Type B pancreatic cell (in vitro differentiated cells): ENCODE measurements around the gene SV2B. TPM values are rescaled to one million over a fixed set of nuclear protein-coding genes. Genes with fewer than 3 reads are reported as not detected.

ENCODE experiments used
- DNase-seq: peaks from one replicate; pipeline ENCODE4 v3.0.0; 2021; ENCODE audit warnings: mixed read lengths; ENCODE audit not compliant: unreplicated experiment; ENCODE audit errors: extremely low spot score
- H3K27ac Mint-ChIP-seq: 2 replicates; pipeline ENCODE4 v1.8.0; 2021; ENCODE audit warnings: mild to moderate bottlenecking, mixed read lengths
- H3K27me3 Mint-ChIP-seq: 2 replicates; pipeline ENCODE4 v1.8.0; 2021; ENCODE audit warnings: mixed read lengths
- H3K36me3 Mint-ChIP-seq: 2 replicates; pipeline ENCODE4 v1.8.0; 2021; ENCODE audit warnings: mixed read lengths
- H3K4me1 Mint-ChIP-seq: one replicate; pipeline ENCODE4 v1.8.0; 2021; ENCODE audit warnings: mixed read lengths; ENCODE audit not compliant: unreplicated experiment
- H3K4me3 Mint-ChIP-seq: 2 replicates; pipeline ENCODE4 v1.8.0; 2021; ENCODE audit warnings: mild to moderate bottlenecking, mixed read lengths
- H3K9me3 Mint-ChIP-seq: 2 replicates; pipeline ENCODE4 v1.8.0; 2021; ENCODE audit warnings: mixed read lengths
- total RNA-seq: library from RNA; stranded (reverse); gene quantifications from 2 replicates; pipeline ENCODE4 v1.2.1, GENCODE V29; 2021; ENCODE audit warnings: low replicate concordance
- TF ChIP-seq, protein P1 (sequence below): fragments of 200-600 bp; sonication (generic); conservative IDR thresholded peaks from 2 replicates; pipeline ENCODE4 v1.5.0; 2021; ENCODE audit warnings: antibody characterized with exemption, mild to moderate bottlenecking

The SV2B gene
- total RNA-seq, 1 donor from 2014 or later = 1.7 TPM

DNA sequence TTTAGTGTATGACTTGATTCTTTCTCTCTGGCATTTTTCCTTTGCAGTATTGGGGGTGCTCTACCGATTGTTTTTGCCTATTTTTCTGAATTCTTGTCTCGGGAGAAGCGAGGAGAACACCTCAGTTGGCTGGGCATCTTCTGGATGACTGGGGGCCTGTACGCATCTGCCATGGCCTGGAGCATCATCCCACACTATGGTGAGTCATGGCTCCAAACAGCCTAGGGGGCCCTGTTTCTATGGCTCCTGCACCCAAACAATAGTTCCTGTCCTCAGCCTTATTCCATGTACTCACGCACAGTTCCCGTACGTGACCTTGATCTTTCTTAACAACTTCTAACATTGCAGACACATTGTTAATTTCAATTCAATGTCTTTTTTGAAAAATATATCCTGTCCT is 152.3 kb downstream of the SV2B start:
- TF ChIP-seq, protein P1, sequence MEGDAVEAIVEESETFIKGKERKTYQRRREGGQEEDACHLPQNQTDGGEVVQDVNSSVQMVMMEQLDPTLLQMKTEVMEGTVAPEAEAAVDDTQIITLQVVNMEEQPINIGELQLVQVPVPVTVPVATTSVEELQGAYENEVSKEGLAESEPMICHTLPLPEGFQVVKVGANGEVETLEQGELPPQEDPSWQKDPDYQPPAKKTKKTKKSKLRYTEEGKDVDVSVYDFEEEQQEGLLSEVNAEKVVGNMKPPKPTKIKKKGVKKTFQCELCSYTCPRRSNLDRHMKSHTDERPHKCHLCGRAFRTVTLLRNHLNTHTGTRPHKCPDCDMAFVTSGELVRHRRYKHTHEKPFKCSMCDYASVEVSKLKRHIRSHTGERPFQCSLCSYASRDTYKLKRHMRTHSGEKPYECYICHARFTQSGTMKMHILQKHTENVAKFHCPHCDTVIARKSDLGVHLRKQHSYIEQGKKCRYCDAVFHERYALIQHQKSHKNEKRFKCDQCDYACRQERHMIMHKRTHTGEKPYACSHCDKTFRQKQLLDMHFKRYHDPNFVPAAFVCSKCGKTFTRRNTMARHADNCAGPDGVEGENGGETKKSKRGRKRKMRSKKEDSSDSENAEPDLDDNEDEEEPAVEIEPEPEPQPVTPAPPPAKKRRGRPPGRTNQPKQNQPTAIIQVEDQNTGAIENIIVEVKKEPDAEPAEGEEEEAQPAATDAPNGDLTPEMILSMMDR = no peak
- DNase-seq = no peak
- H3K27ac Mint-ChIP-seq = no peak overlapping the region
- peaks cover 48% of the 10 kb centered on the region for H3K27me3 Mint-ChIP-seq
- no peak overlapping the region for H3K4me3 Mint-ChIP-seq
- H3K4me1 Mint-ChIP-seq = no peaks in the 10 kb centered on the region
- no peaks in the 10 kb centered on the region for H3K36me3 Mint-ChIP-seq
- H3K9me3 Mint-ChIP-seq = no peaks in the 10 kb centered on the region

DNA sequence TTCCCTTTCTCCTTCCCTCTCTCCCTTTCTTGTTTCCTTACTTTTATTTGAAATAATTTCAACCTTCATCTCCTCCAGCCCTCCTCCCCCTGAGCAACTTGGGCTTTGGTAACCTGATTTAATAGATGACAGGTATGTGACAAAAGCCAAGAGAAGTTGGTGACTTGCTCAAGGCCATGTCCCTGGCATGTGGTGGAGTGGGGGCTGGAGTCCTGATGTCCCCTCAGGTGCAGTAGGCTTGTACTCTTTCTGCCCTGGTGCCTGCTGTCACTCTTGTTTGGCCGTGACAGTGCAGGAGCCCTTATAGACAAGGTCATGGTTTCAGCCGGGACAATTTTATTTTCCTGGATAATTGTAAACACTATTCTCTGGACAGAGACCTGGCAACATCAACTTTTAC is 152.7 kb downstream of the SV2B start:
- no peaks in the 10 kb centered on the region for H3K36me3 Mint-ChIP-seq
- no peak for DNase-seq
- TF ChIP-seq, protein P1 = no peak
- no peaks in the 10 kb centered on the region for H3K9me3 Mint-ChIP-seq
- no peaks in the 10 kb centered on the region for H3K4me1 Mint-ChIP-seq
- peaks cover 48% of the 10 kb centered on the region for H3K27me3 Mint-ChIP-seq
- no peak overlapping the region for H3K27ac Mint-ChIP-seq
- H3K4me3 Mint-ChIP-seq = no peak overlapping the region

DNA sequence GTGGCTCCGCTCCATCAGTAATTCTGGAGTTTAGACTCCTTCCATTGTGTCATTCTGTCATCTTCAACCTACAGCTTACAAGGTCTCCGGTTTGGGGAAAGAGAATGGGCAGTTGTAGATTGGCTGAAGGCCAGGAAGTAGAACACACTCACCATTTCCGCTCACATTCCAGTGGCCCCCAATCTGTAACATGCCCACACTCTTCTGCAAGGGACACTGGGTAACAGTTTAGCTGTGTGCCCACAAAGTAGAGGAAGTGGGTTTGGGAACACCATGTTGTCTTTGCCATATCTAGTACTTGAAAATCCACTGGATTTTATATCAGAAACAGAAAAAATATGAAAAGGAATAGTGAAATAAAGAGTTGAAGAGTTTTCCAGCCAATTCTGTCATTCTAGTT is 153.5 kb downstream of the SV2B start:
- Mint-ChIP-seq H3K36me3 (no peaks in the 10 kb centered on the region), H3K4me1 (no peaks in the 10 kb centered on the region), H3K27me3 (peaks cover 48% of the 10 kb centered on the region), H3K27ac (no peak overlapping the region), H3K4me3 (no peak overlapping the region), H3K9me3 (no peaks in the 10 kb centered on the region)
- TF ChIP-seq, protein P1 = no peak
- DNase-seq = no peak

DNA sequence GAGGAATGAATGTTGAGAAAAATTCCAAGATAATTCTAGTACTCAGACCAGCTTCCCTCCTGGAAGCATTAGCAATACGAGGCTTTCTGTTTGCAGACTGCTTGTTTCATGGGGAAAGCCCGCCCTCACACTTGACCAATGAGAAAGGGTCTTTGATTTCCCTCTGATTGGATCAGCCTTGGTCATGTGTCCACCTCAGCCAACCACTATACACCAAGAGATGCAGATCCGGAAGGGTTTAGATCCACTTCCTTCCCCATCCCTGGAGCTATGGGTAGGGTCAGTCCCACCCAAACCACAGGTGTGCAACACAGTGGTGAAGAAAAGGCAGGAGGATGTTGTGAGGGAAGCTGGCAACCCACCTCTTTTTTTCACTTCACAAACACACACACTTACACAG is 154.7 kb downstream of the SV2B start:
- Mint-ChIP-seq H3K36me3 (no peaks in the 10 kb centered on the region), H3K27me3 (peaks cover 42% of the 10 kb centered on the region), H3K4me1 (no peaks in the 10 kb centered on the region), H3K27ac (no peak overlapping the region), H3K4me3 (no peak overlapping the region), H3K9me3 (no peaks in the 10 kb centered on the region)
- TF ChIP-seq, protein P1 = no peak
- DNase-seq = no peak

DNA sequence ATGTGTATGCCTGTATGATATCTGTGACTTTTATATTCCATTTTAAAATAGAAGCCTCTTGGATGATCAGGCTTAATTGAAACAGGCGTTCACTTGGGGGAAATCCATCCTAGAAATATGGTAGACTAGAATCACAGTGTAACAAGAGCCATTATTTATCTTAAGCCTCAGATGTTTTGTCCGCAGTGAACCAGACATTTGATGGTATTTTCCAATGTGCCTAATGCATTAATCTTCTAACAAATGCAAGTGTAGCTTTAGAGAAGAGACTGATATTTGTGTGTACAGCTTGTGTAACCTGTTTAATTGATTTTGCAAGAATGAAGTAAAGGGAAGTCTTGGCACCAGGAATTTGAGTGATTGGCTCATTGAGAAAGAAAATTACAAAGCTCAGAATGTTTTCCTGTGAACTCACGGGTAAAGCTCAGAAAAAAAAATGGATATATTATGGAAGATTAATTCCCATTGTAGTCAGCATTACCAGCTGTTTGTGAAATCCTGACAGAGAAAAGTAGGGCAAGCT is 155.7 kb downstream of the SV2B start:
- no peak for DNase-seq
- Mint-ChIP-seq H3K27me3 (peaks cover 37% of the 10 kb centered on the region), H3K36me3 (no peaks in the 10 kb centered on the region), H3K9me3 (no peaks in the 10 kb centered on the region), H3K4me3 (no peak overlapping the region), H3K4me1 (no peaks in the 10 kb centered on the region), H3K27ac (no peak overlapping the region)
- TF ChIP-seq, protein P1 = no peak
